ENCODE data around the gene SLC49A4.

Gene SLC49A4

DNA sequence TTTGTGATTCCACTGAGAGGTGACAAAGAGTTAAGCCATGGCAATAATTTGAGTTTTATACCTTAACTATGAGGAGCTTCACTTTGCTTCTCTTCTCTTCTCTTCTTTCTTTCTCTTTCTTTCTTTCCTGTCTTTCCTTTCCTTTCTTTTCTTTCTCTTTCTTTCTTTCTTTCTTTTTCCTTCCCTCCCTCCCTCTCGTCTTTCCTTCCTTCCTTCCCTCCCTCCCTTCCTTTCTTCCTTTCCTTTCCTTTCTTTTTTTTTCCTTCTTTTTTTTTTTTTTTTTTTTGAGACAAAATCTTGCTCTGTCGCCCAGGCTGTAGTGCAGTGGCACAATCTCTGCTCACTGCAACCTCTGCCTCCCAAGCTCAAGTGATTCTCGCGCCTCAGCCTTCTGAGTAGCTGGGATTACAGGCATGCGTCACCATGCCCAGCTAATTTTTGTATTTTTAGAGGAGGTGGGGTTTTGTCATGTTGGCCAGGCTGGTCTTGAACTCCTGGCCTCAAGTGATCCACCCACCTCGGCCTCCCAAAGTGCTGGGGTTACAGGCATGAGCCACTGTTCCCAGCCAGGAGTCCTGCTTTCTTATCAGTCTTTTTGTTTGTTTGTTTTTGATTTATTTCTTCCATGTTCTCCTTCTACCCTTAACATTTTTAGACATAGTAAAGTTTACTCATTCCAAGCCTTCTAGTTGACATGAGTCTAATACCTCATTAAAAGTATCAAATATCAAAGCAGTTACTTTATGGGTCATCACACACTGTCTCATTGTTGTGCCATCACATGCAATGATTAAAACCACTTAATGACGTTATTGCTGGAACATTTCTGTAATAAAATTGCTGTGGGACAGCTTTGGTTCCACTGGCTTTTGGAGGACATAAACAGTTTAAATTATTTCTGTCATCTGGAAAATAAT is 29.9 kb downstream of the SLC49A4 start (continued):
- TF ChIP-seq ZNF639 (tag by site-specific recombination; IDR thresholded peaks at IDR 0.05), result peak; percentile 99
- peak; percentile 94 for TF ChIP-seq BCL11A (tag by site-specific recombination; IDR thresholded peaks at IDR 0.05; ENCODE audit: low read depth)
- no peak for TF ChIP-seq YY1 (tag by site-specific recombination; IDR thresholded peaks at IDR 0.05)
- TF ChIP-seq ZBTB48 (tag by site-specific recombination; IDR thresholded peaks at IDR 0.05), result 0 out of 2 replicates have a peak, but pooled peaks have one; percentile 25
- peak; percentile 76 for TF ChIP-seq ZXDB (tag by site-specific recombination; IDR thresholded peaks at IDR 0.05)
- no peak for TF ChIP-seq REST (tag by site-specific recombination; IDR thresholded peaks at IDR 0.05)
- TF ChIP-seq OSR2 (tag by site-specific recombination; IDR thresholded peaks at IDR 0.05), result peak; percentile 94
- no peak for TF ChIP-seq KLF7 (tag by site-specific recombination; IDR thresholded peaks at IDR 0.05; ENCODE audit: borderline replicate concordance)
- no peak for TF ChIP-seq ZSCAN5A (tag by site-specific recombination; IDR thresholded peaks at IDR 0.05)
- no peak for TF ChIP-seq ZFP41 (tag by site-specific recombination; IDR thresholded peaks at IDR 0.05; ENCODE audit: borderline replicate concordance)
- TF ChIP-seq ZNF48 (tag by site-specific recombination; IDR thresholded peaks at IDR 0.05), result no peak
- TF ChIP-seq, protein P1, sequence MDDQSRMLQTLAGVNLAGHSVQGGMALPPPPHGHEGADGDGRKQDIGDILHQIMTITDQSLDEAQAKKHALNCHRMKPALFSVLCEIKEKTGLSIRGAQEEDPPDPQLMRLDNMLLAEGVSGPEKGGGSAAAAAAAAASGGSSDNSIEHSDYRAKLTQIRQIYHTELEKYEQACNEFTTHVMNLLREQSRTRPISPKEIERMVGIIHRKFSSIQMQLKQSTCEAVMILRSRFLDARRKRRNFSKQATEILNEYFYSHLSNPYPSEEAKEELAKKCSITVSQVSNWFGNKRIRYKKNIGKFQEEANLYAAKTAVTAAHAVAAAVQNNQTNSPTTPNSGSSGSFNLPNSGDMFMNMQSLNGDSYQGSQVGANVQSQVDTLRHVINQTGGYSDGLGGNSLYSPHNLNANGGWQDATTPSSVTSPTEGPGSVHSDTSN (CRISPR knock-in tag; IDR thresholded peaks at IDR 0.05), result no peak
- no peak for TF ChIP-seq ZNF155 (tag by site-specific recombination; IDR thresholded peaks at IDR 0.05)
- TF ChIP-seq ZNF501 (tag by site-specific recombination; IDR thresholded peaks at IDR 0.05), result peak; percentile 90
- no peak for TF ChIP-seq ZNF132 (tag by site-specific recombination; IDR thresholded peaks at IDR 0.05; ENCODE audit: borderline replicate concordance)
- peak; percentile 98 for TF ChIP-seq ZNF843 (tag by site-specific recombination; IDR thresholded peaks at IDR 0.05)
- no peak for TF ChIP-seq ZNF585B (tag by site-specific recombination; IDR thresholded peaks at IDR 0.05)
- TF ChIP-seq ZNF324 (tag by site-specific recombination; IDR thresholded peaks at IDR 0.05), result peak; percentile 59; the same call in 1 of the 2 replicates
- no peak for TF ChIP-seq ZNF433 (tag by site-specific recombination; IDR thresholded peaks at IDR 0.05; ENCODE audit: low read depth)
- no peak for TF ChIP-seq PRDM2 (tag by site-specific recombination; IDR thresholded peaks at IDR 0.05; ENCODE audit: borderline replicate concordance)
- TF ChIP-seq GLIS1 (tag by site-specific recombination; IDR thresholded peaks at IDR 0.05), result peak; percentile 91
- TF ChIP-seq EGR2 (tag by site-specific recombination; IDR thresholded peaks at IDR 0.05; ENCODE audit: low read depth), result no peak
- TF ChIP-seq ZNF510 (tag by site-specific recombination; IDR thresholded peaks at IDR 0.05; ENCODE audit: insufficient replicate concordance), result no peak
- TF ChIP-seq ZNF133 (tag by site-specific recombination; IDR thresholded peaks at IDR 0.05), result no peak
- no peak for TF ChIP-seq ZNF707 (tag by site-specific recombination; IDR thresholded peaks at IDR 0.05)
- no peak for TF ChIP-seq ZNF560 (tag by site-specific recombination; IDR thresholded peaks at IDR 0.05; ENCODE audit: borderline replicate concordance)
